ACC112 (cell line): ENCODE data around the gene LRG1.
"Not testable (repeated sequence)": the region's sequence is repeated elsewhere in the genome, so short reads cannot be mapped to it uniquely, and the experiment has no call there.

Experiments used
- H2AFZ ChIP-seq: fragments of 200-600 bp; sonication (generic); one replicate; pipeline ENCODE4 v1.6.0; 2017; ENCODE audit warnings: antibody characterized with exemption, low read length; ENCODE audit not compliant: unreplicated experiment
- H3K27ac ChIP-seq: fragments of 200-600 bp; sonication (generic); 2 replicates; pipeline ENCODE4 v1.5.1; 2014; ENCODE audit warnings: low read depth, mild to moderate bottlenecking, antibody characterized with exemption, low read length, moderate library complexity
- H3K27me3 ChIP-seq: fragments of 200-600 bp; sonication (generic); 2 replicates; pipeline ENCODE4 v1.6.1; 2014; ENCODE audit warnings: mild to moderate bottlenecking, antibody characterized with exemption, low read length, moderate library complexity, mixed read lengths; ENCODE audit not compliant: insufficient read depth
- H3K36me3 ChIP-seq: fragments of 200-600 bp; sonication (generic); 2 replicates; pipeline ENCODE4 v1.6.1; 2016; ENCODE audit warnings: mild to moderate bottlenecking, antibody characterized with exemption, low read length, moderate library complexity, mixed read lengths; ENCODE audit not compliant: insufficient read depth
- H3K4me1 ChIP-seq: fragments of 200-600 bp; sonication (generic); one replicate; pipeline ENCODE4 v1.6.1; 2016; ENCODE audit warnings: low read length, mixed read lengths; ENCODE audit not compliant: insufficient read depth, unreplicated experiment, control insufficient read depth
- H3K4me3 ChIP-seq: fragments of 200-600 bp; sonication (generic); 2 replicates; pipeline ENCODE4 v1.5.1; 2014; ENCODE audit warnings: mild to moderate bottlenecking, low read depth, low read length
- H3K79me2 ChIP-seq: fragments of 200-600 bp; sonication (generic); one replicate; pipeline ENCODE4 v1.6.0; 2016; ENCODE audit warnings: low read length; ENCODE audit not compliant: control insufficient read depth, unreplicated experiment, insufficient read depth

LRG1 gene

GRCh38 chr19:4548238-4548584, 8.4 kb upstream of the LRG1 start:
- no peaks in the 10 kb centered on the region for H3K27me3 ChIP-seq
- no peak overlapping the region for H3K27ac ChIP-seq
- H3K4me3 ChIP-seq, result no peak overlapping the region
- H2AFZ ChIP-seq, result no peak overlapping the region
- H3K36me3 ChIP-seq, result no peaks in the 10 kb centered on the region
- H3K4me1 ChIP-seq, result no peaks in the 10 kb centered on the region
- no peaks in the 10 kb centered on the region for H3K79me2 ChIP-seq

- no peaks in the 10 kb centered on the region for H3K4me1 ChIP-seq
- no peak overlapping the region for H2AFZ ChIP-seq
- H3K27ac ChIP-seq, result no peak overlapping the region
- no peaks in the 10 kb centered on the region for H3K36me3 ChIP-seq
- H3K4me3 ChIP-seq, result no peak overlapping the region
- no peaks in the 10 kb centered on the region for H3K27me3 ChIP-seq
- no peaks in the 10 kb centered on the region for H3K79me2 ChIP-seq
These were observed 7.7 kb upstream of the LRG1 start for GRCh38 chr19:4547303-4548237.

DNA sequence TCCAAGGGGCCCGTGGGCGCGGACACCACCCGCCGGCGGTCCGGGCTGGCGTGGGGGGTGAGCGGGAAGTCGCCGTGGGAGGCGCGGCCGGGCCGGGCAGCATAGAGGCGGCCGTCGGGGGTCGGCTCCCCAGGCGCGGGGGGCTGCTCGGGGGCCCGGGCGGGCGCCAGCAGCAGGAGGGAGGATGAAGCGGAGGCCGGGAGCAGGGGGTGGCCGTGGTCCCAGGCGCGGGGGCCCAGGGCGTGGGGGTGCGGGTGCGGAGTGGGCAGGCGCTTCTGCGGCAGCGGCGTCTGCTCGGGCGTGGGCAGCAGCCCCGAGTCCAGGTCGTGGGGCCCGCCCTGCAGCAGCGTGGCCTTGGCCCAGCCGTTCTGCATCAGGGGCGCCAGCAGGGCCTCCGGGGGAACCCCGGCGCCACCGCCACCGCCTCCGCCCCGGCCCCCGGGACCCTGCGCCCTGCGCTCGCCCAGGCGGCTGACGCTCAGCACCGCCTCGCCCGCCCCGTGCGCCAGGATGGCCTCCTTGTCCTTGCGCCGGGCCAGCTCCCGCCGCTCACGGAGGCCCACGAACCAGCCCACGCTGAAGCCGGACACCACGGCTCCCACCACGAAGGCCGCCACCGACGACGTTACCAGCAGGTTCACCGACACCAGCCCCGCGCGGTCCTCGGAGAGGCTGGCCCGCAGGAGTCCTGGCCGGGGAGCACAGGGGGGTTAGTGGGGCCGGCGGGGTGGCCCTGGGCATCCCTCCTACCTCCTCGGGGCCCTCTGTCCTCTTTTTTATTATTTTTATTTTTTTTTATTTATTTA, 4.2 kb upstream of the LRG1 start:
- H2AFZ ChIP-seq, result no peak overlapping the region
- H3K4me1 ChIP-seq, result no peaks in the 10 kb centered on the region
- no peaks in the 10 kb centered on the region for H3K36me3 ChIP-seq
- H3K27me3 ChIP-seq, result no peaks in the 10 kb centered on the region
- H3K79me2 ChIP-seq, result no peaks in the 10 kb centered on the region
- no peak overlapping the region for H3K27ac ChIP-seq
- H3K4me3 ChIP-seq, result no peak overlapping the region

- Histone ChIP-seq H2AFZ (no peak overlapping the region), H3K27me3 (no peaks in the 10 kb centered on the region), H3K4me1 (no peaks in the 10 kb centered on the region), H3K4me3 (no peak overlapping the region), H3K79me2 (no peaks in the 10 kb centered on the region), H3K27ac (no peak overlapping the region), H3K36me3 (no peaks in the 10 kb centered on the region)
These were observed 3.3 kb upstream of the LRG1 start for GRCh38 chr19:4542896-4543841.

DNA sequence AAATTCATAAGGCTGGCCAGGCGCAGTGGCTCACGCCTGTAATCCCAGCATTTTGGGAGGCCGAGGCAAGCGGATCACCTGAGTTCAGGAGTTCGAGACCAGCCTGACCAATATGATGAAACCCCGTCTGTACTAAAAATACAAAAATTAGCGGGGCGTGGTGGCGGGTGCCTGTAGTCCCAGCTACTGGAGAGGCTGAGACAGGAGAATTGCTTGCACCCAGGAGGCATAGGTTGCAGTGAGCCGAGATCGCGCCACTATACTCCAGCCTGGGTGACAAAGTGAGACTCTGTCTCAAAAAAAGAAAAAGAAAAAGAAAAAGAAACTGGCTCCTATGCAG, 1.9 kb upstream of the LRG1 start:
- not testable (repeated sequence) for H3K27ac ChIP-seq, H3K4me3 ChIP-seq, H2AFZ ChIP-seq, H3K4me1 ChIP-seq, H3K27me3 ChIP-seq, H3K36me3 ChIP-seq, H3K79me2 ChIP-seq

DNA sequence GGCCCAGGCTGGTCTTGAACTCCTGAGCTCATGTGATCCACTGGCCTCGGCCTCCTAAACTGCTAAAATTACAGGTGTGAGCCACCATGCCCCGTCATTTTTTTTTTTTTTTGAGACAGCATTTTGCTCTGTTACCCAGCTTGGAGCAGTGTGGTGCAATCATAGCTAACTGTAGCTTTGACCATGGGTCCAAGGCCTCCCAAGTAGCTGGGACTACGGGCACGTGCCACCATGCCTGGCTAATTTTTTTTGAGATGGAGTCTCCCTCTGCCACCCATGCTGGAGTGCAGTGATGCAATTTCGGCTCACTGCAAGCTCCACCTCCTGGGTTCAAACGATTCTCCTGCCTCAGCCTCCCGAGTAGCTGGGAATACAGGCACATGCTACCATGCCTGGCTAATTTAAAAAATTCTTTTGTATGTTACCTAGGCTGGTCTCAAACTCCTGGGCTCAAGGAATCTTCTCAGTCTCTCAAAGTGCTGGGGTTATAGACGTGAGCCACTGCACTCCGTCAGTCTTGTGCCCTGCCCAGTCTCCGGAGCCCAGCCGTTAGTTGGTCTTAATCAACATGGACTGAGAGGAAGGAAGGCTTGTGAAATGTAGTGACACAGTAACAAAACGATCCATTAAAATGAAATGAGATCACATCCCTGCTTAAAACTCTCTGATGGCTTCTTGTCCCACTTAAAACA, 1.4 kb upstream of the LRG1 start:
- H2AFZ ChIP-seq, result no peak overlapping the region
- H3K4me1 ChIP-seq, result no peaks in the 10 kb centered on the region

GRCh38 chr19:4539169-4539692, 605 bp downstream of the LRG1 start:
- Histone ChIP-seq H2AFZ (no peak overlapping the region), H3K36me3 (no peaks in the 10 kb centered on the region), H3K4me3 (no peak overlapping the region), H3K27me3 (no peaks in the 10 kb centered on the region), H3K4me1 (no peaks in the 10 kb centered on the region), H3K79me2 (no peaks in the 10 kb centered on the region), H3K27ac (no peak overlapping the region)

More for the DNA sequence above, 1.4 kb upstream of the LRG1 start:
- Histone ChIP-seq H3K4me3 (no peak overlapping the region), H3K79me2 (no peaks in the 10 kb centered on the region), H3K27ac (no peak overlapping the region), H3K36me3 (no peaks in the 10 kb centered on the region), H3K27me3 (no peaks in the 10 kb centered on the region)

DNA sequence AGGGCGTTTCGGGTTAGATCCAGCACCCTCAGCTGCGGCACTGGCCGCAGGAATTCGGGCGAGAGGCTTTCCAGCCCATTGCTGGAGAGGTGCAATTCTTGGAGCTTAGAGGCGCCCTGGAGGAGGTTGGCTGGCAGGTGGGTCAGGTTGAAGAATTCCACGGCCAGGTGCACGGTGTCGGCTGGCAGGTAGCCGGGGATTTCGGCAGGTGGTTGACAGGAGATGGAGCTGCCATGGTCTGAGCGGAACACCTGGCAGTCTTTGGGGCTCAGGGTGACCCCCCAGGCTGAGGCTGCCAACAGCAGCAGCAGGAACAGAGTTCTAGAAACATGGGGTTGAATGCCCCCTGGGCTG, 1.3 kb downstream of the LRG1 start:
- Histone ChIP-seq H3K36me3 (no peaks in the 10 kb centered on the region), H3K4me1 (no peaks in the 10 kb centered on the region), H3K4me3 (no peak overlapping the region), H3K79me2 (no peaks in the 10 kb centered on the region), H2AFZ (no peak overlapping the region), H3K27ac (no peak overlapping the region), H3K27me3 (no peaks in the 10 kb centered on the region)

GRCh38 chr19:4537953-4538600, 1.8 kb downstream of the LRG1 start:
- Histone ChIP-seq H3K4me3 (no peak overlapping the region), H3K27me3 (no peaks in the 10 kb centered on the region), H3K27ac (no peak overlapping the region), H3K36me3 (no peaks in the 10 kb centered on the region), H3K79me2 (no peaks in the 10 kb centered on the region), H3K4me1 (no peaks in the 10 kb centered on the region), H2AFZ (no peak overlapping the region)
